NT2/D1 (cell line): Measurements from ENCODE around the gene LYZL1.

Experiments
- YY1 ChIP-seq: IDR thresholded peaks from 2 replicates; pipeline ENCODE4 v1.6.1; 2011; ENCODE audit not compliant: insufficient read length, insufficient read depth
- ZNF274 ChIP-seq: IDR thresholded peaks from 2 replicates; pipeline ENCODE4 v1.6.1; 2011; ENCODE audit warnings: mild to moderate bottlenecking, low read depth, low read length

GRCh38 chr10:29317027-29317420, 28.2 kb downstream of the LYZL1 start:
- TF ChIP-seq ZNF274 (no peak), YY1 (no peak)
